Loucy (cell line): ENCODE data around the gene KANSL3.

Source experiments
- H2AFZ ChIP-seq: fragments of 200-600 bp; sonication (generic); 2 replicates; pipeline ENCODE4 v1.6.0; 2016; ENCODE audit warnings: antibody characterized with exemption, mild to moderate bottlenecking, low read length, moderate library complexity
- H3F3A ChIP-seq: fragments of 200-600 bp; 2 replicates; pipeline ENCODE4 v1.6.0; 2016; ENCODE audit warnings: antibody characterized with exemption, low read depth, mild to moderate bottlenecking
- H3K27me3 ChIP-seq: fragments of 200-600 bp; sonication (generic); 2 replicates; pipeline ENCODE4 v1.6.1; 2014; ENCODE audit warnings: low read length, mild to moderate bottlenecking; ENCODE audit not compliant: insufficient read depth, poor library complexity, severe bottlenecking
- H3K36me3 ChIP-seq: fragments of 200-600 bp; sonication (generic); 2 replicates; pipeline ENCODE4 v1.6.1; 2016; ENCODE audit warnings: low read length; ENCODE audit not compliant: insufficient read depth
- H3K4me1 ChIP-seq: fragments of 200-600 bp; sonication (generic); 2 replicates; pipeline ENCODE4 v1.5.1; 2014; ENCODE audit warnings: low read length, mild to moderate bottlenecking; ENCODE audit not compliant: insufficient read depth, poor library complexity, severe bottlenecking
- H3K4me2 ChIP-seq: fragments of 200-600 bp; sonication (generic); 2 replicates; pipeline ENCODE4 v1.6.0; 2014; ENCODE audit warnings: antibody characterized with exemption, low read length, low read depth, mild to moderate bottlenecking; ENCODE audit not compliant: poor library complexity, severe bottlenecking
- H3K4me3 ChIP-seq: fragments of 200-600 bp; sonication (generic); 2 replicates; pipeline ENCODE4 v1.5.1; 2014; ENCODE audit warnings: low read length, mild to moderate bottlenecking, mixed read lengths; ENCODE audit not compliant: poor library complexity, severe bottlenecking
- H3K79me2 ChIP-seq: fragments of 200-600 bp; sonication (generic); 2 replicates; pipeline ENCODE4 v1.6.1; 2014; ENCODE audit warnings: low read length; ENCODE audit not compliant: insufficient read depth
- H3K9ac ChIP-seq: fragments of 200-600 bp; sonication (generic); 2 replicates; pipeline ENCODE4 v1.6.0; 2014; ENCODE audit warnings: mild to moderate bottlenecking, low read depth, low read length, moderate library complexity; ENCODE audit not compliant: poor library complexity, severe bottlenecking
- H3K9me2 ChIP-seq: fragments of 200-600 bp; sonication (generic); replicated peaks from 2 replicates; pipeline ENCODE4 v1.6.1; 2016; ENCODE audit warnings: low read depth, low read length, mixed read lengths
- H3K9me3 ChIP-seq: fragments of 200-600 bp; sonication (generic); 2 replicates; pipeline ENCODE4 v1.6.1; 2014; ENCODE audit warnings: mild to moderate bottlenecking, antibody characterized with exemption, low read length, low read depth; ENCODE audit not compliant: insufficient read depth
- H4K20me1 ChIP-seq: fragments of 200-600 bp; sonication (generic); 2 replicates; pipeline ENCODE4 v1.6.0; 2014; ENCODE audit warnings: antibody characterized with exemption, low read length, mild to moderate bottlenecking; ENCODE audit not compliant: insufficient read depth, poor library complexity, severe bottlenecking
- CTCF ChIP-seq: fragments of 200-600 bp; sonication (generic); conservative IDR thresholded peaks from 2 replicates; pipeline ENCODE4 v1.5.1; 2014; ENCODE audit warnings: mild to moderate bottlenecking, antibody characterized with exemption, low read length
- EZH2phosphoT487 ChIP-seq: fragments of 200-600 bp; IDR thresholded peaks from 2 replicates; pipeline ENCODE4 v1.6.1; 2018; ENCODE audit warnings: antibody characterized with exemption, mild to moderate bottlenecking, moderate library complexity, borderline replicate concordance

The KANSL3 gene

GRCh38 chr2:96591054-96591453 lies 47.1 kb downstream of the KANSL3 start:
- H3K4me1 ChIP-seq = peaks cover 16% of the 10 kb centered on the region

GRCh38 chr2:96587843-96588242 lies 50.3 kb downstream of the KANSL3 start:
- TF ChIP-seq CTCF (no peak), EZH2phosphoT487 (no peak)
- H3K36me3 ChIP-seq = peaks cover 15% of the 10 kb centered on the region
- H4K20me1 ChIP-seq = no peaks in the 10 kb centered on the region
- no peaks in the 10 kb centered on the region for H3K79me2 ChIP-seq
- no peaks in the 10 kb centered on the region for H3K4me1 ChIP-seq
- no peaks in the 10 kb centered on the region for H3K27me3 ChIP-seq
- no peak overlapping the region for H3K9ac ChIP-seq
- H3K9me3 ChIP-seq = no peaks in the 10 kb centered on the region
- H3K4me2 ChIP-seq = no peak overlapping the region
- no peak overlapping the region for H2AFZ ChIP-seq
- H3F3A ChIP-seq = no peaks in the 10 kb centered on the region
- H3K9me2 ChIP-seq = no peaks in the 10 kb centered on the region
- no peak overlapping the region for H3K4me3 ChIP-seq

More at GRCh38 chr2:96591054-96591453, 47.1 kb downstream of the KANSL3 start:
- no peak overlapping the region for H2AFZ ChIP-seq
- no peak for TF ChIP-seq EZH2phosphoT487
- no peak for TF ChIP-seq CTCF
- no peak overlapping the region for H3K9ac ChIP-seq
- no peak overlapping the region for H3K4me2 ChIP-seq
- H3K9me3 ChIP-seq = no peaks in the 10 kb centered on the region
- peaks cover 45% of the 10 kb centered on the region for H3K36me3 ChIP-seq
- no peaks in the 10 kb centered on the region for H3K27me3 ChIP-seq
- no peak overlapping the region for H3K4me3 ChIP-seq
- H3K9me2 ChIP-seq = no peaks in the 10 kb centered on the region
- H4K20me1 ChIP-seq = no peaks in the 10 kb centered on the region
- H3F3A ChIP-seq = 0 out of 2 replicates have a peak, but pooled peaks cover 5% of the 10 kb centered on the region
- no peaks in the 10 kb centered on the region for H3K79me2 ChIP-seq

- H3F3A ChIP-seq = no peaks in the 10 kb centered on the region
- no peaks in the 10 kb centered on the region for H3K79me2 ChIP-seq
- TF ChIP-seq CTCF (no peak), EZH2phosphoT487 (no peak)
- H3K4me2 ChIP-seq = no peak overlapping the region
- H3K4me3 ChIP-seq = no peak overlapping the region
- no peaks in the 10 kb centered on the region for H3K4me1 ChIP-seq
- no peak overlapping the region for H3K9ac ChIP-seq
- H3K9me3 ChIP-seq = no peaks in the 10 kb centered on the region
- no peaks in the 10 kb centered on the region; the same call in 1 of the 2 replicates for H3K36me3 ChIP-seq
- no peaks in the 10 kb centered on the region for H3K9me2 ChIP-seq
- no peak overlapping the region for H2AFZ ChIP-seq
- no peaks in the 10 kb centered on the region for H3K27me3 ChIP-seq
- H4K20me1 ChIP-seq = no peaks in the 10 kb centered on the region
Measured at GRCh38 chr2:96584017-96584416, 54.1 kb downstream of the KANSL3 start.
